CD4-positive, alpha-beta T cell treated with Interleukin-6 for 4 hours (primary cell): ENCODE results near the gene THBS1.

Experiments used
- DNase-seq: peaks from one replicate; pipeline ENCODE4 v3.0.0-alpha.2; 2020; ENCODE audit warnings: mixed read lengths

The THBS1 gene

DNA sequence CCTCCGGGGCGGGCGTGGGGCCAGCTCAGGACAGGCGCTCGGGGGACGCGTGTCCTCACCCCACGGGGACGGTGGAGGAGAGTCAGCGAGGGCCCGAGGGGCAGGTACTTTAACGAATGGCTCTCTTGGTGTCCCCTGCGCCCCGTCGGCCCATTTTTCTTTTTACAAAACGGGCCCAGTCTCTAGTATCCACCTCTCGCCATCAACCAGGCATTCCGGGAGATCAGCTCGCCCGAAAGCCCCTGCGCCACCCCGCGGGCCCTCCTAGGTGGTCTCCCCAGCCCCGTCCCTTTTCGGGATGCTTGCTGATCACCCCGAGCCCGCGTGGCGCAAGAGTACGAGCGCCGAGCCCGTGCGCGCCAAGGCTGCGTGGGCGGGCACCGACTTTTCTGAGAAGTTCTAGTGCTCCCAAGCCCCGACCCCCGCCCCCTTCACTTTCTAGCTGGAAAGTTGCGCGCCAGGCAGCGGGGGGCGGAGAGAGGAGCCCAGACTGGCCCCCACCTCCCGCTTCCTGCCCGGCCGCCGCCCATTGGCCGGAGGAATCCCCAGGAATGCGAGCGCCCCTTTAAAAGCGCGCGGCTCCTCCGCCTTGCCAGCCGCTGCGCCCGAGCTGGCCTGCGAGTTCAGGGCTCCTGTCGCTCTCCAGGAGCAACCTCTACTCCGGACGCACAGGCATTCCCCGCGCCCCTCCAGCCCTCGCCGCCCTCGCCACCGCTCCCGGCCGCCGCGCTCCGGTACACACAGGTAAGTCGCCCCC lies at the start of gene THBS1:
TSS of gene THBS1 (plus strand) at position 595 of the 757 bp plus-strand sequence. CDS start 779 bp downstream, outside the sequence.
- DNase-seq, result peak; percentile 10

GRCh38 chr15:39534996-39535395 lies 45.9 kb upstream of the THBS1 start:
- DNase-seq, result no peak

DNA sequence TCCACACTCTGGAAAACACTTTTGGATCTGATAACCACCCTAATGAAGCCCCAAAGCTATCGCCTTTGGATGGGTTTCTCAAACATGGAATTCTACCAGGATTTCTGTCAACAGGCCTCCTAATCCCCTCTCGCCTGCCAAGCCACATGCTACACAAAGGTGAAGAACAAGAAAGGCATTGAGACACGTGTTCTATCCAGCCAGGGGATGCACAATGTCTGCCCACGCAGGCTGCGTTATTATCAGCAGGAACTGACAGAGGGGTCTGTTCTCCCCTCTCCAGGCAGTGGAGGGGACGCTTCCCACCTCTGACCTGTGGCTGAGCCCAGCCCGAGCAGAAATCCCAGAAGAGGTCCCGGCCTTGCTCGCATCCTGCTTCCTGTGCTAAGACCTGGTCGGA lies 45.4 kb upstream of the THBS1 start:
- no peak for DNase-seq

- no peak for DNase-seq
Observed at GRCh38 chr15:39538936-39539335, 41.9 kb upstream of the THBS1 start.

- no peak for DNase-seq
Observed at GRCh38 chr15:39539466-39539865, 41.4 kb upstream of the THBS1 start.

- DNase-seq, result no peak
Observed at GRCh38 chr15:39539973-39540558, 40.8 kb upstream of the THBS1 start.

GRCh38 chr15:39542385-39543065 lies 38.4 kb upstream of the THBS1 start:
- no peak for DNase-seq

DNA sequence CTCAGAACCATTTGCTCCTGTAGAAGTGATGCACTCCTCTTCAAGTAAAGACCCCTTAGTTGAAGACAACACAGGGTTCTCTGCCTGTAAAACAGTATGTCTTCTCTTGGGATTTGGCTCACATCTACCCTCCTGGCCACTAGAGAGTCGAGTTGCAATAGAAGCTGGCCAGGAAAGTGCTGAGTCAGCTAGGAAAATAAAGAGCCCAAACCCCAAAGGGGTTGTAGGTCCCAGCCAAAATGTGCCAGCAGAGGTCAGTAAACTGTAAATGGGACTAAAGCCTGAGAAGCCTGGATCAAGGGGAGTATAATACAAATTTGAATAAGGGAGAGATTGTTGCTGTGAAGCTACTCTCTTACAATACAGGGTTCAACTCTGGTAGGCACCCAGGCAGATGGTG lies 37.2 kb upstream of the THBS1 start:
- no peak for DNase-seq

- no peak for DNase-seq
Observed at GRCh38 chr15:39546842-39547241, 34.0 kb upstream of the THBS1 start.

GRCh38 chr15:39548561-39548960 lies 32.3 kb upstream of the THBS1 start:
- DNase-seq, result no peak

DNA sequence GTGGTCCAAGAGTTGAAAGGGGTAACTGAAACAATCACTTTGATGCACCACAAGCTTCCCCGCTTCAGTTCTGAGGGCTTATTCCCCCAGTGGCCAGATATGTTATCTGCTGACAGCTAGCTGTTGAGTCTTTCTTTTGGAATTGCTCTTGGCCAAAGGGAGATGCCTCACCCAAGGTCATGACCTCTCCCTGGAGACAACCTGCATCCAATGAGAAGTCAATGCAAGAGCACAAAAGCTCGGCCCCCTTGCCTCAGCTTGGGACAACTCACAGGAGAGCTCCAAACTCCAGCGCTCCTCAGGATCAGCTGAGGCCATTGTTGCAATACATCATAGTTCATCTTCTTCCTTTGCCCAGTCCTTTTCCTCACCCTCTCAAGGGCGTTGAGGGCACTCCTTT lies 31.0 kb upstream of the THBS1 start:
- DNase-seq, result no peak

DNA sequence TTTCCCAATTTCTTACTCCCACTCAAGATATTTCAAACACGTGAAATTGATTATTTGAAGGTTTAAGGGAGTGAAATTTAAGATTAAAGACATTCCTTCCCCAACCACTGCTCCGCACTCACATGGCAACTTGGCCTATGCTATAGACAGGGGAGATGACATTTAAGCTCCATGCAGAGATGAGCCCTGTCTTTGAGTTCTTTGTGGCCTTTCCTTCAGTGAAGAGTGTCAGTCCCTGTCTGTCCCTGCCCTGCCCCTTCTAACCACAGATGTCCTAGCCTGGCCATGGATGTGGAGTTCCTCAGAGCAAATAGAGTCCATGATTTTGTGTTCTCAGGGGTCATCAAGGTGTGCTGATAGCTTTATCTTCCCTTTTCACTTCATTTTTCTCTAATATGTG lies 29.4 kb upstream of the THBS1 start:
- no peak for DNase-seq

- DNase-seq, result no peak
Observed at GRCh38 chr15:39552556-39552955, 28.3 kb upstream of the THBS1 start.

DNA sequence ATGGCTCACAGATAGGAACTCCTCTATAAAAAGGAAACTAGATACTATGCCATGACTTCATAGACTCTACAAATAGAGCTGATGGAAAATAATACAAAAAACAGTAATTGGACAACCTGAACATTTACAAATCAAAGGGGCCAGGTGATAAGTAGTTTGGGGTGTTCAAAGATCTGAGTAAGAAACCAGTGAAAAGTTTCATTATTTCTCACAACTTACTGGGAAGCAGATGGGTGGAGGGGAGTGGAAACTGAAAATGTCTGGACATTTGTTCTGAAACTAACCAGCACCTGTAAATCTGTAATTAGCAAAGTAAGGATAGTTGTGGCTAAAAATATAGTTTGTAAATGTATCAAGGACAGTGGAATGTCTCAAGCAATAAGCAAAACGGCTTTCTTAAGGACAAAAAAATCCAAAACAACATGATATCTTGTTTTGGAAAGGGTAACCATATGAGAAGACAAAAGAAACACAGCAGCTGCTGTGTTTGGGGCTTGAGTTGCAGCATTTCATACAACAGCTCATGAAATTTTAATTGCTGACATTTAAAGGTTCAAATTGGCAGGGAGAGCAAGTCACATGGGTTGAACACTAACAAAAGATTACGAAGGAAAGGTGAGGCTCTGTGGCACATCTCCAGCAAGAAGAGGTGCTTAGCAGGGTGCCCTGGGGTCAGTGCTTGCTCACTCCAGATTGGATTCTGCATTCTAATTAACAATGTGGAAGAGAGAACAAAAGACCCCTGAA lies 26.8 kb upstream of the THBS1 start:
- DNase-seq, result no peak

DNA sequence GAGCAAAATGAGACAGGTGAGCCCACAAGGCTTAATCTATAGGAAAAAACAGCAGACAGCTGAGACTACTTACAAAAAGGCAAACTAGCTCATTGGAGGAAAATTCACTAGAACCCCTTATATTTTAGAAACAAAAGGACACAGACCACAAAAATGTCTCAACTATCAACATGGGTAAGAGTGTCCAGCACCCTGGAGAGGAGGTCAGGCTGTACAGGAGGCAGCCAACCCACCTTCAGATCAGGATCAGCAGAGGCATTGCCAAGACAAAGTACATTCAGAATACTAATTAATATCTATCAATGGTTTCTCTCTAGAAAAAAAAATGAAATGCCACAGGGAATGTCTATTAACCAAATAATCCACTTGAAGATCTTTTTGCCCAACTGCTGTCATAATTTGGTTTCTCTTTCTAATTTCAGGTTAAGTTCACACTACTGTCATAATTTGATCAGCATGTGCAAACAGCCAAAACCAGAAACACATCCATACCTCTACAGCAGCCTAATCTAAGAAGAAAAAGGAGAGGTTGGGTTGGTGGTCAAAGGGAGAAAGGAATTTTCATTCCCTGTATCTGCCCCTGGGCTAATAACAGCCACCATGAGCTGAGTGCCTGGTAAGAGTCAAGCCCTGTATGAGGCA lies 26.0 kb upstream of the THBS1 start:
- no peak for DNase-seq

GRCh38 chr15:39555885-39556284 lies 25.0 kb upstream of the THBS1 start:
- DNase-seq, result no peak

- no peak for DNase-seq
Observed at GRCh38 chr15:39556461-39556860, 24.4 kb upstream of the THBS1 start.

DNA sequence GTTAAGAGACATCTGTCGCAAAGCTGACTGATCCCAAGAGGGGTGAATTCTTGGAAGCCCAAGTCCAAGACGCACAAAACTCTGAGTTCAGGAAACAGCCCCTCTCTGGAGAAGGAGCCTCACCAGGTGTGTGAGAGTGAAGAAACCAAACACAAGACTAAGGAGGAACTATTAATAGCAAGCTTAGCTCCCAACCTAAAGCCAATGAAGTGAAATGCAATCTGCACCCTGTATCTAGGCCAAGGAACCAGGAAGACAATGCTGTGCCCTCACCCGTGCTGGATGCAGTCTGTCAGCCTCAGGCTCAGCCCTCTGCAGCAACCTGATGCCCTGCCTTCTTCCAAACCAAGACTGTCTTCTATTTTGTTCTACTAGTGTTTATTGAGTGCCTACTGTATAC lies 22.5 kb upstream of the THBS1 start:
- DNase-seq, result no peak

DNA sequence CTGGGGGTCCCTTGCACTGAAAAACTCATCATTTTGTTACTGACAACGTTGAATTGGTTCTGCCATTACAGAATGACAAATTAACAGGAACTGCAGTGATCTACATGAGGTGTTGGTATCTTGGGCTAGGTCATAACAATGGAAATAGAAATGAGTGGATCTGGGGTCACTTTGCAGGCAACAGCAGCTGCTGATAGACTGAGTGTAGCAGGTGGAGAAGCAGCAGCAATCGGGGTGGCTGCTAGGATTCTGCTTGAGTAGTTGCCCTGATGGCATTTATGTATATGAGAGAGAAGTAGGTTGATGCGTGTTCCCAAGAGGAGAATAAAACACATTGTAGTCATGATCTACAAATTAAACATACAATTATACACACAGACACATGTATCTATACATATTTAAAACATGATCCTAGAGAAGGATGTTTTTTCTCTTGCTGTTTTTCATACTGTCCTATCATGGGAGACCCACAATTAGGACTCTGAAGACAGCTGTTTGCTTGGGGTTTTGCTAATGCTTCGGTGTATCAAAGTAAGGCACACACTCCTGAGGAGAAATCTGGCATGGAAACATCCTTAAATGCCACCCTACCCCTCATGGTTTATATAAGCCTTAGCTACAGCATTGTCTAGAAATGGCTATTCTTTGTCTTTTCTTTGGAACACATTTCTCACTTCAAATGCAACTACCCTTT lies 15.8 kb upstream of the THBS1 start:
- no peak for DNase-seq

GRCh38 chr15:39565851-39566250 lies 15.0 kb upstream of the THBS1 start:
- no peak for DNase-seq

DNA sequence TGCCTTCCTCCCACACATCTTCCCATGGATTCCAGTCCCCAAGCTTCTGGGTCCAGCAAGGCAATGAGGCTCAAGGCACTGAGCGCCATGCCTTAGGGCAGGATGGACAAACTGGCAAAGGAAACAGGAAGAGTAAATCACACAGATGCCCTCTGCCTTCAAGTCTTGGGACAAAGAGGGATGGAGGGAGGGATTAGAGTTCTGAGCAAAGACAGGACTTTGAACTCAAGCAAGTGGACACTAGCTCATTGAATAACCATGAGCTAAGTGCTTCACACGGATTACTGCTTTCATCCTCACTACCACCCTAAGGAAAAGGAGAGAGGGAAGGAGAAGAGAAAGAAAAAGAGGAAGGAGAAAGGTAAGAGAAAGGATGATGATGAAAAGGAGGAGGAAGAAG lies 7.6 kb upstream of the THBS1 start:
- no peak for DNase-seq

- DNase-seq, result no peak
Observed at GRCh38 chr15:39573844-39574243, 7.0 kb upstream of the THBS1 start.
